NCI-H82 (cell line): ENCODE results near the gene EREG.

Experiments
- DNase-seq: peaks from one replicate; lab custom pipeline; 2025; lab: John Stamatoyannopoulos, UW

Gene EREG

DNA sequence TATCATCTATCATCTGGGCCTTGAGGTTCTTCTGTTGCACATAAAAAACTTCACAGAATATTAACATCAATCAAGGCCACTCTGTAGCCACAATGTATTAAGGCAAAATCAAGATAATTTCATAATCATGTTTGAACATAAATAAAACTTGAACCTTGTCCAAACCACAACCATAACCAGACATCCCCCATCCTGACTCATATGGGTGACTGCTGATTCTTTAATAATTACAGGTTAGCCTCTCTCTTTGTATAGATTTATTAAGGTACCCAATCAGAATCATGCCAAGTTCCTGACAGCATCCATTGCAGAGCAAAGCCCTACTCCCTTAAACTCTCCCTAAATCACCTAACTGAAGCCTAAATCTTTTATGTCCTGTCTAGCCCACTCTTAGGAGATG is 63.3 kb downstream of the EREG start:
- no peak for DNase-seq

GRCh38 chr4:74431113-74431826 is 66.3 kb downstream of the EREG start:
- DNase-seq: no peak

DNA sequence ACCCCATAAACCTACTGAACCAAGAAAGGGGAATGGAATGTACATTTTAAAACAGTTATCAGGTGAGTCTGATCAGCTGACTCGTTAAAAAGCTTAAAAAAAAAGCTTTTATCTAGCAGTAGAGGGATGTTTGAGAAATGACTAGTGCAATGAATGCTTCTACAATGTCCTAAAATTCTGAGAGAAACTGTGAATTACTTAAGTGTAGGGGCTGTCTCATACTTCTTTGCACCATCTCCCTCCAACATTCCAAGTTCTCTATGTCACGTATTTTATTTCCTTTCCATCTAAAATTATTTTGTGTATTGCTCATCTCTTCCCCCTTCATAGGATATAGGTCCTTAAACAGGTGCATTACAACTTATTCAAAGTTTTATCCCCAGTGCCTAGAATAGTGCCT is 68.1 kb downstream of the EREG start:
- no peak for DNase-seq

DNA sequence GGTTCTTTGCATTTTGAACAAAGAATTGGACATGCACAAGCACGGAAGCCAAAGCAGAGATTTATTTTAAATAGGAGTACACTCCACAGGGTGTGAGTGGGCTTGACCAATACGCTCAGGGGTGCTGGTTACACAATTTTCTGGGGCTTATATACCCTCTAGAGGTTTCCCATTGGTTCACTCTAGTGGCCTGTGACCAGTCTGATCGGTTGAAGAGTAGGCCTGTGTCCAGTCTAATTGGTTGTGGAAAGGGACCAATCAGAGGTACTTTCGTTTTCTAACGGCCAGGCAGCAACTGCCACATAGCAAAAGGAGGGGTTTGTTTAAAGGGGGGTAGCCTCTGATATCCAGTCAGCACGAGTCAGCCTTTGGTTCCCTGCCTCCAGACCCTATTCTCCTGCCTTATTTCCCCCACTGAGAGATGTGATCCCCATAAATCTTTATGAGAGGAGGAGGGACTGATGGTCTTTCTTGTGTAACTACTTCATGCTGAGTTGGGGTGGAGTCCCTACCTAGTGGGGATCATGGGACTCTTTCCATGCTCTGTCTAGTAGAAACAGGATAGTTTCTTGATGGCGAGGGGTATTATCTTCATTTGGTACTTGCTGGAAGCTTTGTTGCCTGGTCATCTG is 68.7 kb downstream of the EREG start:
- no peak for DNase-seq

DNA sequence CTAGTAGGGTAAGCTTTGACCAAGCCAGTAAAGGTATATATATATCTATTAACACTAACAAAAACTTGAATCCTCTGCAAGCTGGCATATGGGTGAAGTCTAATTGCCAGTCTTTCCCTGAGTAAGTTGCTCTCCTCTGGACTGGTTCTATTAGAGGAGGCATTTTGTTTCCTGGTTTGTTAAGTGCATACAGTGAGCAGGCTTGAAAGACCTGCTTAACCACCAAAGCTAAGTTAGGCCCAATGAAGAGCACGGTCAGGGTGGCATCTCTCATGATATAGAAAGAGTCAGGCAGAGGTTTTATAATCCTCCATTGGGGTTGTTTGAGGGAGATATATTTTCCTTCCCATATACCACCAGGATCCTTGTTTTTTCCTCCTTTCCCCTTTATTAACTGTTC is 70.4 kb downstream of the EREG start:
- DNase-seq: no peak

DNA sequence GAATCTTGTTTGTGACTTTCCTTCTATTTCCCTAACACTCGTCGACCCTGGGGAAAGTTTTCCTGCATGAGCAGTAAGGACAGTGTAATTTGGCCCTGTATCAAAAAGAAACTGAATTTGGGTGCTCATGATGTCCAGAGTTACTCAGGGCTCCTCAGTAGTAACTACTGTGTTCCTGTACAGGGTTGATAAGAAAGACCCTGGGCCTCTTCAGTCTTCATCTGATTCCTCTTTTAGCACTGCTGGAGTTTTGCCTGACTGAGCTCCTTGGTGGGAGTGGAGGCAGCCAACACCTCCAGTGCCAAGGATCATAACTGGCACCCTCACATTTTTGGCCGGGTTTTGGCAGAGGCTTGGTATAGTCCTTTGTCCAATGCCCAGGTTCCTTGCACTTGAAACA is 72.9 kb downstream of the EREG start:
- DNase-seq: no peak
